ENCODE data around the gene MRPL53.

DNA sequence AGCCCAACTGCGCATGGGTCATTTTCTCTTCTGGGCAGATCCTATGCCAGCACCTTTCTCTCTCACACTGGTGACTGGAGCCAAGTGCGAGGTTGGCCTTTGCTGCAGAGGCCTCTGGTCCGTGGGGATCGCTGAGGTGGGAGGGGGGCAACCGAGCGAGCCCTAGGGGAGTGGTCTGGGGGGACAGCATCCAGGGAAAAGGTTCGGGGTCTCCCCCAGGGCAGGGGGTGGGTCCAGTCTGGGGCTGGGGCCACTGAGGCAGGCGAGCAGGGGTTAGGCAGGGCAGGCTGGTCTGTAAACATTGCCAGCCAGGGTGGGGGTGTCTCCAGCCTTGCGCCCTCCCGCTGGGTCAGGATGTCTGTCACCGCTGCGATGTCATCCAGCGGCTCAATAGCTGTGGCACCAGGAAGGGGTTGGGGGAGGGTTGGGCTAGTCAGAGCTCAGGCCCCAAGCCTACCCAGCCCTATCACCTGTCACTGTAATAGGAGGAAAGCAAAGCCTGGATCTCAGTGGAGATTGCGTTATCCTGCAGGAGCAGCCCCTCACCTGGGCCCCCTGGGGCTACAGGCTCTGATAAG is 46.2 kb downstream of the MRPL53 start:
- no peak for TF ChIP-seq CTCF (conservative IDR thresholded peaks at IDR 0.05; ENCODE audit: low read depth, low read length)
- no peak for TF ChIP-seq MAFK (IDR thresholded peaks at IDR 0.05; ENCODE audit: low read depth, low read length)
- TF ChIP-seq POLR2A (IDR thresholded peaks at IDR 0.05; ENCODE audit: low read depth, low read length) = no peak
- TF ChIP-seq BHLHE40 (IDR thresholded peaks at IDR 0.05; ENCODE audit: low read depth, low read length) = no peak
- TF ChIP-seq CEBPB (IDR thresholded peaks at IDR 0.05; ENCODE audit: low read depth, low read length) = no peak
- no peak for TF ChIP-seq RAD21 (IDR thresholded peaks at IDR 0.05; ENCODE audit: low read length)
- TF ChIP-seq FOS (IDR thresholded peaks at IDR 0.05; ENCODE audit: low read depth, low read length) = no peak
